Sigmoid colon (tissue), 7 donors: ENCODE results near the gene RBFOX2. TPM values are rescaled to one million over a fixed set of nuclear protein-coding genes. Genes with fewer than 3 reads are reported as not detected.

Source experiments
- DNase-seq: peaks from one replicate; pipeline ENCODE4 v3.0.0-alpha.2; 2019
- H3K27ac ChIP-seq, 4 donors: fragments of 200-600 bp; sonication (generic); one replicate each; pipeline ENCODE4 v1.5.1; 2016 to 2019; ENCODE audit warnings: mild to moderate bottlenecking in 1 of 4
- H3K27me3 ChIP-seq, 3 donors: fragments of 200-600 bp; sonication (generic); one replicate each; pipeline ENCODE4 v1.5.1; 2019; ENCODE audit warnings: mild to moderate bottlenecking in 1 of 3
- H3K36me3 ChIP-seq, 4 donors: fragments of 200-600 bp; sonication (generic); one replicate each; pipeline ENCODE4 v1.5.1; 2016 to 2019
- H3K4me1 ChIP-seq, 4 donors: fragments of 200-600 bp; sonication (generic); one replicate each; pipeline ENCODE4 v1.5.1; 2017 to 2019
- H3K4me3 ChIP-seq, 4 donors: fragments of 200-600 bp; sonication (generic); one replicate each; pipeline ENCODE4 v1.5.1; 2017 to 2019; ENCODE audit warnings: mild to moderate bottlenecking in 2 of 4, moderate library complexity in 1 of 4
- H3K9me3 ChIP-seq, 4 donors: fragments of 200-600 bp in 3 of 4; sonication (generic) in 3 of 4; one replicate each; pipeline versions ENCODE4 v1.5.1 to v1.6.1; 2013 to 2019
- EP300 ChIP-seq, 4 donors: sonication (generic); formaldehyde crosslinking; IDR thresholded peaks; one replicate each; pipeline ENCODE4 v1.6.1; 2017; ENCODE audit warnings: antibody characterized with exemption in 4 of 4
- POLR2A ChIP-seq, 2 donors: fragments of 450-650 bp; IDR thresholded peaks; one replicate each; pipeline ENCODE4 v1.6.1; 2016; ENCODE audit warnings: antibody characterized with exemption in 2 of 2, mild to moderate bottlenecking in 2 of 2, moderate library complexity in 2 of 2
- POLR2AphosphoS5 ChIP-seq, 4 donors: sonication (generic); formaldehyde crosslinking; IDR thresholded peaks; one replicate each; pipeline ENCODE4 v1.6.1; 2017; ENCODE audit warnings: antibody characterized with exemption in 4 of 4
- WGBS, 2 donors: extraction: QIAGEN DNeasy Blood & Tissue Kit; methylation state at CpG; one replicate each; pipeline ENCODE4 v1.1.7; 2013; 5-methylcytosine and 5-hydroxymethylcytosine counted together
- intact Hi-C: fragments of 100-400 bp; cut with DNase I; formaldehyde crosslinking; loops from one replicate; pipeline ENCODE4 v1.15.1; 2023
- polyA plus RNA-seq, 3 donors: library from polyadenylated mRNA; stranded (reverse); fragments of 200-250 nt; gene quantifications; one replicate each; pipeline ENCODE4 v1.2.3, GENCODE V29; 2013
- total RNA-seq, 4 donors: library from RNA; depleted of rRNA; stranded (reverse); fragments of >200 nt; gene quantifications; one replicate each; pipeline ENCODE4 v1.1.0, GENCODE V29; 2016
- TF ChIP-seq, protein P1 (sequence below), 4 experiments: fragments of 450-650 bp in 3 of 4; fragments of 200-600 bp in 1 of 4; IDR thresholded peaks; one replicate each; pipeline ENCODE4 v1.5.1; 2016 to 2019; ENCODE audit warnings: antibody characterized with exemption in 4 of 4, mild to moderate bottlenecking in 3 of 4, moderate library complexity in 2 of 4
- donor health status: healthy with polysubstance abuse.
- donor health status: Bipolar disorder and iron deficiency.
- donor health status: healthy.

Gene RBFOX2
- total and polyA plus RNA-seq, 7 donors = 11.6 to 164 (median 138) TPM

DNA sequence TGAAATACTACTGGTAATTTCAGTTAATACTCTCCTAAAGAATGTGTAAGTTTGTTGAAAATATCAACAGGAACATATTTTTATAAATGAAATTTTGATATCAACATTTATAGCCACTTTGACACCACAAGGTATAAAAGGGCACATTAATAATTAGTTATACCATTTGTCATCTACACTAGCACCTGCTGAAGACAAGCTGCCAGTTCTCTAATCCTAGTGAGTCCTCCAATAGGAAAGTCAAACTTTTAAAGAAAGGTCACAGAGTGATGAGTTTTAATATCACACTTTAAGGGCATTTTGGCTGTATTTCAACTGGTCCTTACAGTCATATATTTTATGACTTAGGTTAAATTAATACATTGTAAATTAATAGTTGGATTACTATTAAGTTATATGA is 258.6 kb downstream of the RBFOX2 start:
- DNase-seq = no peak
- TF ChIP-seq EP300 (IDR thresholded peaks at IDR 0.05) (no peak), POLR2A (IDR thresholded peaks at IDR 0.05) (no peak), POLR2AphosphoS5 (IDR thresholded peaks at IDR 0.05) (no peak)
- TF ChIP-seq, protein P1, sequence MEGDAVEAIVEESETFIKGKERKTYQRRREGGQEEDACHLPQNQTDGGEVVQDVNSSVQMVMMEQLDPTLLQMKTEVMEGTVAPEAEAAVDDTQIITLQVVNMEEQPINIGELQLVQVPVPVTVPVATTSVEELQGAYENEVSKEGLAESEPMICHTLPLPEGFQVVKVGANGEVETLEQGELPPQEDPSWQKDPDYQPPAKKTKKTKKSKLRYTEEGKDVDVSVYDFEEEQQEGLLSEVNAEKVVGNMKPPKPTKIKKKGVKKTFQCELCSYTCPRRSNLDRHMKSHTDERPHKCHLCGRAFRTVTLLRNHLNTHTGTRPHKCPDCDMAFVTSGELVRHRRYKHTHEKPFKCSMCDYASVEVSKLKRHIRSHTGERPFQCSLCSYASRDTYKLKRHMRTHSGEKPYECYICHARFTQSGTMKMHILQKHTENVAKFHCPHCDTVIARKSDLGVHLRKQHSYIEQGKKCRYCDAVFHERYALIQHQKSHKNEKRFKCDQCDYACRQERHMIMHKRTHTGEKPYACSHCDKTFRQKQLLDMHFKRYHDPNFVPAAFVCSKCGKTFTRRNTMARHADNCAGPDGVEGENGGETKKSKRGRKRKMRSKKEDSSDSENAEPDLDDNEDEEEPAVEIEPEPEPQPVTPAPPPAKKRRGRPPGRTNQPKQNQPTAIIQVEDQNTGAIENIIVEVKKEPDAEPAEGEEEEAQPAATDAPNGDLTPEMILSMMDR (IDR thresholded peaks at IDR 0.05) = no peak
- H3K4me3 ChIP-seq = no peak overlapping the region
- H3K27me3 ChIP-seq = no peaks in the 10 kb centered on the region
- intact Hi-C loops = no loop called here
- H3K36me3 ChIP-seq = no peaks in the 10 kb centered on the region
- peaks cover 0 to 24% (median 4%) of the 10 kb centered on the region in 4 donors for H3K4me1 ChIP-seq
- H3K9me3 ChIP-seq = no peaks in the 10 kb centered on the region
- no peak overlapping the region for H3K27ac ChIP-seq

DNA sequence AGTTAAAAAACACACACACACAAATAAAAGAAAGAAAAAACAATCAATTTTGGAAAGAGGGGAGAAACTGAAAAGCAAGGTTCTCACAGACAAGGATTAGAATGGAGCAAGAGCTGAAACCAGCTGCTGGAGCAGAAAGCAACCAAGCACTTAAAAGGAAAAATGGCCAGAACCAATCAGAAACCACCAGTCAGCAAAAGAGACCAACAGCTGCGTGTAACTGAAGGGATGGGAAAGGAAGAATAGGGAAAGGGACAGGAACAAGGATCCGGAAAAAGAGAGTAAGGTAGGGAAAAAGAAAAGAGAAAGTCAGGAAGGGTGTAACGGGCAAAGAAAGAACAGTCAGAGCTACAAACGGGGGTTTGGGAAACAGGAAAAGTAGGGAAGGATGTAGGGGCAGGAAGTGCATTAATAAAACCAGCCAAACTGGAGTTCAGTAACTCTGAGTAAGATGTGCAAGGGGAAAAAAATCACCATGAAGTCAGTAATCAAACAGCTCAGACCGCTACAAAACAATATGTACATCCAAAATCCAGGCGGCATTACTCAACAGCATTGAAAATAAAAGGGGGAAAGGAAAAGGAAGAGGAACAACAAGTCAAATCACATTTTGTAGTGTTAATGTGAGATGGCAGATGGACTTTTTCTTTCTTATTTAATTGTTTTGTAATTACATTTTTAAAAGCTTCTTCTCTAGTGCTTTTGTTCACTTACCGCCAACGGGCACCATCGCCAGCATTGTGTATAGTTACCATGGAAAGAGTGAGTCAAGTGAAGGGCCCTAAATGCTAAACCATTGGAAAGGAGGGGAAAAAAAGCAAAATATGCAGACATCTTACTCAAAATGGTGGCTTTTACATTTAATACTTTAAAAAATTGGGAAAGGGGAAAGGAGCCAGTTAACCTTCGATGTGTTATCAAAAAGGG is 261.7 kb downstream of the RBFOX2 start:
- Histone ChIP-seq H3K27me3 (no peaks in the 10 kb centered on the region), H3K27ac (peak overlapping the region; percentile 35 to 45 (median 38)), H3K4me3 (no peak overlapping the region), H3K36me3 (peaks cover 0 to 12% (median 0%) of the 10 kb centered on the region in 4 donors), H3K4me1 (peaks cover 0 to 14% (median 1%) of the 10 kb centered on the region in 4 donors), H3K9me3 (no peaks in the 10 kb centered on the region)
- 81 to 86% methylated on average over 10 of the region's 10 CpGs for WGBS, 2 donors
- TF ChIP-seq, protein P1 (IDR thresholded peaks at IDR 0.05) = no peak
- TF ChIP-seq POLR2A (IDR thresholded peaks at IDR 0.05) (no peak), POLR2AphosphoS5 (IDR thresholded peaks at IDR 0.05) (no peak), EP300 (IDR thresholded peaks at IDR 0.05) (no peak)
- intact Hi-C loops = no loop called here
- DNase-seq = no peak

DNA sequence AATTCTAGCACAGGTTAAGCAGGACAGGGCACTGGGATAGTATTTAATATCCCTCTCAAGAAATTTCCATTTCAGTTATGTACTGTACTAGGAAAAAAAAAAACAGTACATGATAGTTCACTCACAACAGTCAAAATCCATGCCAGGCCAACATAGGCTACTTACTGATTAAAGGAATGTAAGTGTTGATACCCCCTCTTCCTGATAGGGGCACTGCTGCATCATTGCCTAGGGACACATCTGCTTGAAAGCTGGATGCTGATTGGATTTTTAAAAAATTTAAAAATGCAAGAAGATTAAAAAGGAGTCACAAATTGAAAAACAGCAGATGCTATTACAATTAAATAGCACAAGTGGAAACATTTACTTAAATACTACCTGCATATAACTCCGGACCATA is 267.6 kb downstream of the RBFOX2 start:
- 96 to 97% methylated on average over 1 of the region's 1 CpG for WGBS, 2 donors
- Histone ChIP-seq H3K27me3 (no peaks in the 10 kb centered on the region), H3K27ac (no peak overlapping the region), H3K4me1 (peaks cover 0 to 8% (median 2%) of the 10 kb centered on the region in 4 donors), H3K9me3 (no peaks in the 10 kb centered on the region), H3K36me3 (peaks cover 3 to 61% (median 5%) of the 10 kb centered on the region in 4 donors), H3K4me3 (no peak overlapping the region)
- DNase-seq = no peak
- TF ChIP-seq EP300 (IDR thresholded peaks at IDR 0.05) = no peak
- TF ChIP-seq, protein P1 (IDR thresholded peaks at IDR 0.05) = peak in 1 of 4 experiments; percentile 20
- intact Hi-C loops = loop anchor here (5.0 kb wide), 1 partner anchor 161 kb away; no protein-coding TSS in a partner anchor

DNA sequence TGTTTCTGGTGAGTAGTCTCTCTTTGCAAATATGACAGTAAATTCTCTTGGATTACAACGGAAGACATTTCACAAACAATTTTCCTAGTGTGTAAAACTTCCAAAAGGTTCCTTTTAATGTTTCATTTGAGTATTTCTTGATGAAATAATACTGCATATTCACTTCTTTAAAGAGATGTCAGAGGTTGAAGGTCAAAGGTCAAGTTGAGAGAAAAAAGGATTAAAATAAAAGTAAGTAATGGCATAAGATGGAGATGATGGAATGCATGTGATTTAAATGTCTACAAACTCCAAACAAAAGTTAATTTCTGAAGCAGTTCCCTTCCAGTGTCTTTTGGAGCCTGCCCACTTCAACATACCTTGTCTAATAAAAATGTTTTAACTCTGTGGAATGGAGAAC is 270.2 kb downstream of the RBFOX2 start:
- Histone ChIP-seq H3K36me3 (peaks cover 3 to 72% (median 5%) of the 10 kb centered on the region in 4 donors), H3K9me3 (no peaks in the 10 kb centered on the region), H3K4me3 (no peak overlapping the region), H3K27ac (no peak overlapping the region), H3K27me3 (no peaks in the 10 kb centered on the region), H3K4me1 (peaks cover 0 to 8% (median under 1%) of the 10 kb centered on the region in 4 donors)
- intact Hi-C loops = loop anchor here (5.0 kb wide), 1 partner anchor 111 kb away; the partner anchor contains the start of gene APOL6
- TF ChIP-seq POLR2A (IDR thresholded peaks at IDR 0.05) (no peak), EP300 (IDR thresholded peaks at IDR 0.05) (no peak), POLR2AphosphoS5 (IDR thresholded peaks at IDR 0.05) (no peak)
- TF ChIP-seq, protein P1 (IDR thresholded peaks at IDR 0.05) = no peak
- DNase-seq = no peak
- WGBS, 2 donors = 69 to 86% methylated on average over 1 of the region's 1 CpG
